Activated CD4-positive, alpha-beta T cell treated with anti-CD3 and anti-CD28 coated beads, Interleukin-2, amount 10 ng/mL, durations not matched to agents 24 days and 14 days (primary cell): ENCODE measurements around the gene FGF22. TPM values are rescaled to one million over a fixed set of nuclear protein-coding genes. Genes with fewer than 3 reads are reported as not detected.

Source experiments
- DNase-seq: peaks from one replicate; pipeline ENCODE4 v3.0.0; 2022
- H3K27ac Mint-ChIP-seq: one replicate; pipeline ENCODE4 v1.8.0; 2022; ENCODE audit warnings: mild to moderate bottlenecking, mixed read lengths
- H3K27me3 Mint-ChIP-seq: one replicate; pipeline ENCODE4 v1.8.0; 2022; ENCODE audit warnings: mixed read lengths
- H3K36me3 Mint-ChIP-seq: one replicate; pipeline ENCODE4 v1.8.0; 2022; ENCODE audit warnings: low read depth, mild to moderate bottlenecking, mixed read lengths
- H3K4me1 Mint-ChIP-seq: one replicate; pipeline ENCODE4 v1.8.0; 2021; ENCODE audit warnings: mixed read lengths
- H3K4me3 Mint-ChIP-seq: one replicate; pipeline ENCODE4 v1.8.0; 2022; ENCODE audit warnings: mild to moderate bottlenecking, moderate library complexity, mixed read lengths
- H3K9me3 Mint-ChIP-seq: one replicate; pipeline ENCODE4 v1.8.0; 2021; ENCODE audit warnings: mixed read lengths
- intact Hi-C: fragments of 100-400 bp; cut with micrococcal nuclease; formaldehyde crosslinking; loops from one replicate; pipeline ENCODE4 v1.15.1; 2023
- total RNA-seq: library from RNA; stranded (reverse); gene quantifications from 2 replicates; pipeline ENCODE4 v1.2.3, GENCODE V29; 2022

The FGF22 gene
- total RNA-seq, 1 donor from 2014 or later = not detected

DNA sequence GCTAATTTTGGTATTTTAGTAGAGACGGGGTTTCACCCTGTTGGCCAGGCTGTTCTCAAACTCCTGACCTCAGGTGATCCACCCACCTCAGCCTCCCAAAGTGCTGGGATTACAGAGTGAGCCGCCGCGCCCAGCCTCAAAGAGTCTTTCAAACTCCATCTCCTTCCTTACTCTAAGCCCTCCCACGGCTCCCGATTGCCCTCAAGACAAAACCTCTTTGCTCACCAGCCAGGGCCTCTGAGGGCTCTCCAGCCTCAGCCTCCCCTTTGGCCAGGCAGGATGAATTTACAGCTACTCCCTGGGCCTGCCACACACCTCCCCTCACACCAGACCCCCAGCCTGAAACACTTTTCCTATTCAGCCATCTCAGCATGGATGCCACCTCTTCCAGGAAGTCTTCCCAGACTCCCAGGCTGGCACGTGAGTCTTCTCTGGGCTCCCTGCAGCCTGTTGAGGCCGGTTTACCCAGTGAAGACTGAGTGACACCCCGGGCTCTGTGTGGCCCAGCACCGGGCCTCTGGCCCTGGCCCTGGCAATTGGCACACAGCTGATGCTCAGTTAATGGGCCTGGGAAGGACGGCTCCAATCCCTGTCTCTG, 48.0 kb downstream of the FGF22 start:
- H3K4me3 Mint-ChIP-seq = no peak overlapping the region
- no peak for DNase-seq
- intact Hi-C loops = no loop called here
- no peak overlapping the region for H3K27ac Mint-ChIP-seq
- no peaks in the 10 kb centered on the region for H3K4me1 Mint-ChIP-seq
- no peaks in the 10 kb centered on the region for H3K9me3 Mint-ChIP-seq
- no peaks in the 10 kb centered on the region for H3K27me3 Mint-ChIP-seq
- H3K36me3 Mint-ChIP-seq = no peaks in the 10 kb centered on the region

DNA sequence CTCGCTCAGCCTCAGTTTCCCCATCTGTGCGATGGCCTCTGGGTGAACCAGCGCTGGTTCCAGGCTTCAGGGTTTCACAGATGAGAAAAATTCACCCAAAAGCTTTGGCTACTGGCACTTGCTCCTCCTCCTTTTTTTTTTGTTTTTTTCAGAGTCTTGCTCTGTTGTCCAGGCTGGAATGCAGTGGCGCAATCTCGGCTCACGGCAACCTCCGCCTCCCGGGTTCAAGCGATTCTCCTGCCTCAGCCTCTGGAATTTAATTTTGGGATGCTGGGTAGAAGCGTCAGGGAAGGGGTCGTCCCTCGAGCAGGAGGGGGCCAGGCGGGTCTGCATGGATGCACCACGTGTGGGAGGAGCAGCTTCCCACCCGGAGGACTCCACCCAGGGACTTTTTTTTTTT, 48.5 kb downstream of the FGF22 start:
- H3K4me1 Mint-ChIP-seq = no peaks in the 10 kb centered on the region
- no peak for DNase-seq
- H3K27me3 Mint-ChIP-seq = no peaks in the 10 kb centered on the region
- no peaks in the 10 kb centered on the region for H3K36me3 Mint-ChIP-seq
- no peak overlapping the region for H3K27ac Mint-ChIP-seq
- no peaks in the 10 kb centered on the region for H3K9me3 Mint-ChIP-seq
- no peak overlapping the region for H3K4me3 Mint-ChIP-seq
- intact Hi-C loops = no loop called here

DNA sequence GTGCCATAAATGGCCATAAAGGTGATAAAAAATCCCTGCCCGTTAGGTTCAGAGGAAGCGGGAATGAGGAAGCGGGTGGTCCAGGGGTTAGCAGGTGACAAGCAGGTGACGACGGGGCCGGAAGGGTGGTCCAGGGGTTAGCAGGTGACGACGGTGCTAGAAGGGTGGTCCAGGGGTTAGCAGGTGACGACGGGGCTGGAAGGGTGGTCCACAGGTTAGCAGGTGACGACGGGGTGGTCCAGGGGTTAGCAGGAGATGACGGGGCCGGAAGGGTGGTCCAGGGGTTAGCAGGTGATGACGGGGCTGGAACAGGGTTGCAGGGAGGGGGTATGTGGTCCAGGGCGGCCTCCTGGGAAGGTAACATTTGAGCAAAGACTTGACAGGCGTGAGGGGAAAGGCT, 49.3 kb downstream of the FGF22 start:
- intact Hi-C loops = no loop called here
- H3K4me1 Mint-ChIP-seq = no peaks in the 10 kb centered on the region
- H3K4me3 Mint-ChIP-seq = no peak overlapping the region
- no peaks in the 10 kb centered on the region for H3K27me3 Mint-ChIP-seq
- no peaks in the 10 kb centered on the region for H3K9me3 Mint-ChIP-seq
- DNase-seq = no peak
- no peak overlapping the region for H3K27ac Mint-ChIP-seq
- H3K36me3 Mint-ChIP-seq = no peaks in the 10 kb centered on the region

DNA sequence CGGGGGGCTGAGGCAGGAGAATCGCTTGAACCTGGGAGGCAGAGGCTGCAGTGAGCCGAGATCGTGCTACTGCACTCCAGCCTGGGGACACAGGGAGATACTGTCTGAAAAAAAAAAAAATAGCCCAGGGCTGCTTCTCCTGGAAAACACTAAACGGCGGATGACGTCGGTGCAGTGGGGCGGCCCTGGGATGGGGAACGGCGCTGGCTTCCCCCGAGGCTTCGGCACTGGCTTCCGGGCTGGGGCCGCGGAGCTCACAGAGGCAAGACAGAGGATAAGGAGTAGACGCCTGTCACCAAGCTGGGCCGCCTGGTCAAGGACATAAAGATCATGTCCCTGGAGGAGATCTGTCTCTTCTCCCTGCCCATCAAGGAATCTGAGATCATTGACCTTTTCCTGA, 50.5 kb downstream of the FGF22 start:
- Mint-ChIP-seq H3K27ac (no peak overlapping the region), H3K4me3 (no peak overlapping the region), H3K4me1 (no peaks in the 10 kb centered on the region), H3K36me3 (no peaks in the 10 kb centered on the region), H3K27me3 (peaks cover 5% of the 10 kb centered on the region), H3K9me3 (no peaks in the 10 kb centered on the region)
- DNase-seq = no peak
- intact Hi-C loops = no loop called here

Other genes starting within 250 kb of the FGF22 start
- gene C2CD4C, start 230.7 kb upstream of the FGF22 start, total RNA-seq = 0.07 and 0.17 TPM in 2 replicates
- not detected in 2 replicates for gene SHC2, start 178.8 kb upstream of the FGF22 start, total RNA-seq
- 0.14 and 0.19 TPM in 2 replicates for gene MADCAM1, start 143.4 kb upstream of the FGF22 start, total RNA-seq
- gene TPGS1, start 132.4 kb upstream of the FGF22 start, total RNA-seq = 13.5 and 15.6 TPM in 2 replicates
- 52.8 and 55.0 TPM in 2 replicates for gene CDC34, start 108.1 kb upstream of the FGF22 start, total RNA-seq
- 37.6 and 40.9 TPM in 2 replicates for gene GZMM, start 95.8 kb upstream of the FGF22 start, total RNA-seq
- gene BSG, start 67.3 kb upstream of the FGF22 start, total RNA-seq = 291 and 297 TPM in 2 replicates
- gene HCN2, start 50.0 kb upstream of the FGF22 start, total RNA-seq = 1.1 TPM in 2 replicates
- 103 and 104 TPM in 2 replicates for gene POLRMT, start 6.3 kb upstream of the FGF22 start, total RNA-seq
- gene RNF126, start 23.3 kb downstream of the FGF22 start, total RNA-seq = 109 and 110 TPM in 2 replicates
- gene FSTL3, start 36.5 kb downstream of the FGF22 start, total RNA-seq = 7.2 and 7.7 TPM in 2 replicates
- not detected in 2 replicates for gene PRSS57, start 55.6 kb downstream of the FGF22 start, total RNA-seq
- 0.24 TPM in 1 of 2 replicates, not detected in the other for gene PALM, start 69.1 kb downstream of the FGF22 start, total RNA-seq
- not detected in 2 replicates for gene MISP, start 111.2 kb downstream of the FGF22 start, total RNA-seq
- 789 and 832 TPM in 2 replicates for gene PTBP1, start 157.6 kb downstream of the FGF22 start, total RNA-seq
- gene PLPPR3, start 182.1 kb downstream of the FGF22 start, total RNA-seq = not detected in 2 replicates
- gene AZU1, start 188.0 kb downstream of the FGF22 start, total RNA-seq = not detected in 2 replicates
- gene PRTN3, start 201.1 kb downstream of the FGF22 start, total RNA-seq = not detected in 2 replicates
- gene ELANE, start 212.4 kb downstream of the FGF22 start, total RNA-seq = not detected in 2 replicates
- gene CFD, start 219.8 kb downstream of the FGF22 start, total RNA-seq = 1.4 and 2.5 TPM in 2 replicates